ENCODE measurements around the gene ZNF12.

Gene ZNF12

GRCh38 chr7:6639627-6640026 is 67.1 kb downstream of the ZNF12 start:
- TF ChIP-seq, protein P1, sequence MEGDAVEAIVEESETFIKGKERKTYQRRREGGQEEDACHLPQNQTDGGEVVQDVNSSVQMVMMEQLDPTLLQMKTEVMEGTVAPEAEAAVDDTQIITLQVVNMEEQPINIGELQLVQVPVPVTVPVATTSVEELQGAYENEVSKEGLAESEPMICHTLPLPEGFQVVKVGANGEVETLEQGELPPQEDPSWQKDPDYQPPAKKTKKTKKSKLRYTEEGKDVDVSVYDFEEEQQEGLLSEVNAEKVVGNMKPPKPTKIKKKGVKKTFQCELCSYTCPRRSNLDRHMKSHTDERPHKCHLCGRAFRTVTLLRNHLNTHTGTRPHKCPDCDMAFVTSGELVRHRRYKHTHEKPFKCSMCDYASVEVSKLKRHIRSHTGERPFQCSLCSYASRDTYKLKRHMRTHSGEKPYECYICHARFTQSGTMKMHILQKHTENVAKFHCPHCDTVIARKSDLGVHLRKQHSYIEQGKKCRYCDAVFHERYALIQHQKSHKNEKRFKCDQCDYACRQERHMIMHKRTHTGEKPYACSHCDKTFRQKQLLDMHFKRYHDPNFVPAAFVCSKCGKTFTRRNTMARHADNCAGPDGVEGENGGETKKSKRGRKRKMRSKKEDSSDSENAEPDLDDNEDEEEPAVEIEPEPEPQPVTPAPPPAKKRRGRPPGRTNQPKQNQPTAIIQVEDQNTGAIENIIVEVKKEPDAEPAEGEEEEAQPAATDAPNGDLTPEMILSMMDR (IDR thresholded peaks at IDR 0.05; ENCODE audit: low read depth, low read length): no peak
- Histone ChIP-seq H3K36me3 (peaks cover 62% of the 10 kb centered on the region), H3K9me3 (ENCODE audit: severe bottlenecking) (no peaks in the 10 kb centered on the region), H3K27ac (no peak overlapping the region), H3K27me3 (ENCODE audit: insufficient read depth, low read depth, severe bottlenecking) (no peaks in the 10 kb centered on the region), H3K4me3 (ENCODE audit: low read depth, low read length) (no peak overlapping the region)
- no peak for DNase-seq

GRCh38 chr7:6639032-6639431 is 67.7 kb downstream of the ZNF12 start:
- Histone ChIP-seq H3K4me3 (ENCODE audit: low read depth, low read length) (no peak overlapping the region), H3K27me3 (ENCODE audit: insufficient read depth, low read depth, severe bottlenecking) (no peaks in the 10 kb centered on the region), H3K9me3 (ENCODE audit: severe bottlenecking) (no peaks in the 10 kb centered on the region), H3K27ac (no peak overlapping the region), H3K36me3 (peaks cover 56% of the 10 kb centered on the region)
- DNase-seq: no peak
- TF ChIP-seq, protein P1 (IDR thresholded peaks at IDR 0.05; ENCODE audit: low read depth, low read length): no peak

All from WERI-Rb-1 (cell line).